HL-60 (cell line): ENCODE measurements around the gene AP5M1.

Source experiments
- CTCF ChIP-seq: IDR thresholded peaks from one replicate; pipeline ENCODE4 v1.5.1; 2011; ENCODE audit warnings: low read length, control low read depth, inconsistent platforms; ENCODE audit not compliant: insufficient read depth
- POLR2AphosphoS5 ChIP-seq: IDR thresholded peaks from 2 replicates; pipeline ENCODE4 v1.6.1; 2012; ENCODE audit warnings: low read depth

GRCh38 chr14:57326253-57326652 lies 57.5 kb downstream of the AP5M1 start:
- TF ChIP-seq CTCF (no peak), POLR2AphosphoS5 (no peak)
